A549 treated with RU486 at 1 μM for 4 hours (cell line): ENCODE measurements around the gene SLC25A2. TPM values are rescaled to one million over a fixed set of nuclear protein-coding genes. Genes with fewer than 3 reads are reported as not detected.

ENCODE experiments used
- total RNA-seq: library from RNA; stranded (reverse); fragments of 200-300 nt; extraction: Qiagen RNA extraction; gene quantifications from 5 replicates; pipeline ENCODE4 v1.2.3, GENCODE V29; 2022; ENCODE audit warnings: low read depth

The SLC25A2 gene
- total RNA-seq = not detected in 5 replicates

DNA sequence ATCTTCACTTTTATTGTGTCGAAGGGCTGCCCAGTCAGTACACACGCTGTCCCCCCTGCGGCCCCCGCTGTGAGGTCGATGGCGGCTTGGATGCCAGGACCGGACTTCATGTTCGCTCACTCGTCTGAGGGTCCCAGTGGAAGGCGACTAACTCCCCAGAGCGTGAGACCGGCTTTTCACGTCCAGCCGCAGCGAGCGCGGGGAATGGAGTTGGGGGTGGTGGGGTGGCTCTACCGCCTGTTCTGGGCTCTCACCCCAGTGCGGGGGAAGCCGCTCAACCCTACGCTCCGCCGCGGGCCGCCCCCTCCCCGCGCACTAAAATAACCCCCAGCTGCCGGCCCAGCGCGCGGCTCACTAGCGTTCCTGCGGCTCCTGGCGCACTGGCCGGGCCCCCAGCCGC is at the start of gene SLC25A2:
Gene SLC25A2 (minus strand): TSS at position 294 of the 400 bp plus-strand sequence. CDS start 184 bp downstream, at position 110.

DNA sequence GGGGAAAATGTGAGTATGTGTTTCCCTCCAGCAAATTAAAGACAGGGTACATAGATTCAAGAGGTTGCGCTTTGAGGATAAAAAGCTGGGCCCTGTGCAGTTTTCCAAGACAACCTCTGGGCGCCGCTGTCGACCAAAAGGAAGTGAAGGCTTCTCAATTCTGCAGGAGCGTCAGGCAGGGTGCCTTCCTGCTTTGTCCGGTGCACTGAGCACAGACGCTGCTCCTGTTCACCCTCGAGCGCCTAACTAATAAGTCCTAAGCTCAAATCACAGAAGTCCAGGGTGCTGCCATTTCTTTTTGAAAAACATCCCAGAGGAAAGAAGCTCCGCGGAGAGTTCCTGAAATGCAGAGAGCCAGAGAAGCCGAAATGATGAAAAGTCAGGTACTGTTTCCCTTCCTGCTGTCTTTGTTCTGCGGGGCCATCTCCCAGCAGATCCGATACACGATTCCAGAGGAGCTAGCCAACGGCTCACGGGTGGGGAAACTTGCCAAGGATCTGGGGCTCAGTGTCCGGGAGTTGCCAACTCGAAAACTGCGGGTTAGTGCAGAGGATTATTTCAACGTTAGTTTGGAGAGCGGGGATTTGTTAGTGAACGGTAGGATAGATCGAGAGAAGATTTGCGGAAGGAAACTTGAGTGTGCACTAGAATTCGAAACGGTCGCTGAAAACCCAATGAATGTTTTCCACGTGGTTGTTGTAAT is 46.2 kb upstream of the SLC25A2 start, which contains the start of gene PCDHGB1:
Gene PCDHGB1 (plus strand): TSS at position 183 of the 703 bp plus-strand sequence. CDS start 162 bp downstream, at position 345.

DNA sequence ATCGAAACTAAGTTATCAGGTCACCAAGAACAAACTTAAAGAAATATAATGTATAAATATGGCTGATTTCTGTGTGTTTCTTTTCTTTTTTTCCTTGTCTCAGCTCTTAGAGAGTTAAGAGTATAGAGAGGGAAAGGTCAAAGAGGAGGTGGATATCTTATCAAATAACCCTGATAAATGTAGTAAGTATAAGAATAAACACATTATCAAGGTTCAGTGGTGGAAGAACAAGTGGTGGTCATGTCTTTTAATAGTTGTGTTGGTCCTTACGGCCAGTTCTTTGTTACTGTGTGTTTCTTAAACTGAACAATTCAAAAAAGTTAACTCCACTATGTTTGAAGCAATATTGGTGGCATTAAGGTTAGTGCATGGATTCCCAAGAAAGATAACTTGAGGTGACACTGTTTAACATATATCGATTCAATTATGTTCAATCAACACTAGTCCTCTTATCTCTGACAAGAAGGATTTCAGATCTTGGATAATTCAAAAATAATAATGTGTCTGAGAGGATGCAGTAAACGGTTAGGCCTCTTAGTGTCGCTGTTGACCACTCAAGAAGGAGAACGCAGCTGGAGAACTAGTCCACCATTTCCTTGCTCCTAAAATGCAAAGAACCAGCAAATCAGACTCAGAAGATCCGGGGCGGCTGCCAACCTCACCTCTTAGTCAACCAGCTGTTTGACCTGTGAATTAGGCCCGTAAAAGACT is 39.5 kb upstream of the SLC25A2 start, which contains the start of gene PCDHGA3:
Gene PCDHGA3 (plus strand): TSS at position 588 of the 711 bp plus-strand sequence. CDS start 205 bp downstream, outside the sequence.

DNA sequence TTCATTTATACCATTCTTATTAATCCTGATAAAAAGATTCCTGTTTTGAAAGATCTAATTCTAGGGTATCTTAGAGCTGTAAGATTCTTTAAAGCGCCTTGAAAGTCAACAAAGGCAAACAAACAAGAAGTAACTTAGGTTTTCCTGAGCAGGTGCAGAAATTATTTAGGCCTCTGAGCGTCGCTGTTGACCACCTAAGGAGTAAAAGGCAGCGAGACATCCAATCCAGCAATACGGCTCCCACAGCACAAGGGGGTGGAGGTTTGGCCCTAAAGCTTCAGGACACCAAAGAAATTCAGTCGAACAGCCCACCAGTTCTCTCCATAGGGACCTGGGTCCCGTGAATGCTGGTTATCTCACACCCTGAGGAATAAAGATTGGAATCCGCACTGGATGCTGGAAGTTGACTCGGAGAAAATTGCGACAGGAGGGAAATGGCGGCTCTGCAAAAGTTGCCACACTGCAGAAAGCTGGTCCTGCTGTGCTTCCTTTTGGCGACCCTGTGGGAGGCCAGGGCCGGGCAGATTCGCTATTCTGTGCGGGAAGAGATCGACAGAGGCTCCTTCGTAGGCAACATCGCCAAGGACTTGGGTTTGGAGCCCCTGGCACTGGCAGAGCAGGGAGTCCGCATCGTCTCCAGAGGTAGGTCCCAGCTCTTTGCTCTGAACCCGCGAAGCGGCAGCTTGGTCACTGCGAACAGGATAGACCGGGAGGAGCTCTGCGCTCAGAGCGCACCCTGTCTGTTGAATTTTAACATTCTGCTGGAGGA is 34.9 kb upstream of the SLC25A2 start, which contains the start of gene PCDHGA2:
Gene PCDHGA2 (plus strand): TSS at position 223 of the 769 bp plus-strand sequence.

DNA sequence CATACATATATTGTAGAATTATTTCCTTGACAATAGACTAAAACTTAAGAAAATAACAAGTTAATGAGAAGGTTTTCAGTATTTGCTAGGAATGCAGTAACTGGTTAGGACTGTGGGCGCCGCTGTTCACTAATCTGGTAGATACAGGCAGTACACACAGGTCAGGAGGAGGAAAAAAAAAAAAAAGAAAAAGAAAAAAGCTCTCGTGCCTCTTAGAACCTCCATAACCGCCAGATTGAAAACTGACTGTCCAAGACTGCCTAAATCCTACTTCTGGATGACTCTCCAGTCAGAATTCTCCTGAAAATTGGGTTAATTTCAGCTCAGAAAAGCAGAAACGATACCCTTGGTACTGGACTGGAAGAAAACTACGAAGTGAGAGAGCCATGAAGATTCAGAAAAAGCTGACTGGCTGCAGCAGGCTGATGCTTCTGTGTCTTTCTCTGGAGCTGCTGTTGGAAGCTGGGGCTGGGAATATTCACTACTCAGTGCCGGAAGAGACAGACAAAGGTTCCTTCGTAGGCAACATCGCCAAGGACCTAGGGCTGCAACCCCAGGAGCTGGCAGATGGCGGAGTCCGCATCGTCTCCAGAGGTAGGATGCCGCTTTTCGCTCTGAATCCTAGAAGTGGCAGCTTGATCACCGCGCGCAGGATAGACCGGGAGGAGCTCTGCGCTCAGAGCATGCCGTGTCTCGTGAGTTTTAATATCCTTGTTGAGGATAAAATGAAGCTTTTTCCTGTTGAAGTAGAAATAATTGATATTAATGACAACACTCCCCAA is 26.6 kb upstream of the SLC25A2 start, which contains the start of gene PCDHGA1:
Gene PCDHGA1 (plus strand): TSS at position 216 of the 782 bp plus-strand sequence.

DNA sequence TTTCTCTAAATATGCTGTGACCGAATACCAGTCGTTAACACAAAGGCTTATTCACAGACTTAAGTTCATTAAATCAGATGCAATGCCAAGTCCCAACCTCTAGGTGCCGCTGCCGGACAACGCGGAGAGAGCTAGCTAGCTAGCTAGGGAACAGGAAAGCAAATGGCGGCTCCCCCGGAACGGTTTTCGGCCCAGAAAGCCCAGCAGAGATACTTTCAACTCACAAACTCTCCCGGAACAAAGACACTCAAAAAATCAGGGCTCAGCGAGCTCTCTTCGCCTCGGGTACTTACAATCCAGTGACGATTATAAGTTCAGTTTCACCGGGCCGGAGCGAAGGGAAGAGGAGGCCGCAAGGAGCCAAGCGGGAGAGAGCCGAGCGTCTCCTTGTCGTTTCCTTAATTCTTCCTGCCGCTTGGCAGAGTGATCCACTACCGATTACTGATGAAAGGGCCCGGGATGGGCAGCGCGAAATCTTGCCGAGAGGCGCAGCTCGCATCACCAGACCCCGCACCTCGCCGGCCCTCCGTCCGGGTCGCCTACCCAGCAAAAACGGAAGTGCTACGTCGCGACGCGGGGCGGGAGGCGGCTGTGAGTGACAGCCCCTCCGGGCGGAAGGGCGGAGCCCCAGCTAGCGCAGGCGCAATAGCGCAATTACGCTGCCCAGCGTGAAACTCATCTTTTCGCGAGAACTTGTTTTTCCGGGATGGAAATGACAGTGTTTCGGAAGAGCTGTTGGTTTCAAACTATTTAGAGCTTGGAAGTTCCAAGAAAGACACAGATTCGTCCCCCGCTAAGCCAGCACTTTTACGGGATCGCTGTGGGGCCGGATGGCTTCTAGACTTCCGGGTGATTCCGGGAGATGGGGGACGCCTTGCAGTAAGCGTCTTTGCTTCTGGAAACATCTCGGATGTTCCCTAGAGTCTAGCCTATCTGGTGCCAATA is 16.6 kb upstream of the SLC25A2 start, which contains the start of gene TAF7:
Gene TAF7 (minus strand): TSS at position 560 of the 945 bp plus-strand sequence. CDS start 740 bp downstream, outside the sequence.

Other genes starting within 250 kb of the SLC25A2 start
- gene PCDHB2, start 209.4 kb downstream of the SLC25A2 start, total RNA-seq = 2.3 to 4.1 TPM (median 3.6 TPM) in 5 replicates
- 0.03 to 0.06 TPM in 2 of 5 replicates, not detected in the others for gene PCDHB3, start 203.6 kb downstream of the SLC25A2 start, total RNA-seq
- 0.03 to 0.08 TPM (median 0.05 TPM) in 5 replicates for gene PCDHB4, start 182.2 kb downstream of the SLC25A2 start, total RNA-seq
- 1.5 to 1.8 TPM (median 1.6 TPM) in 5 replicates for gene PCDHB5, start 168.8 kb downstream of the SLC25A2 start, total RNA-seq
- gene PCDHB6, start 154.0 kb downstream of the SLC25A2 start, total RNA-seq = 0.85 to 1.2 TPM (median 0.92 TPM) in 5 replicates
- not detected in 5 replicates for gene PCDHB7, start 131.4 kb downstream of the SLC25A2 start, total RNA-seq
- gene PCDHB8, start 126.3 kb downstream of the SLC25A2 start, total RNA-seq = 0.25 to 0.43 TPM (median 0.34 TPM) in 5 replicates
- 0.04 to 0.30 TPM (median 0.07 TPM) in 5 replicates for gene PCDHB16, start 121.7 kb downstream of the SLC25A2 start, total RNA-seq
- 0.03 to 0.06 TPM in 2 of 5 replicates, not detected in the others for gene PCDHB9, start 116.9 kb downstream of the SLC25A2 start, total RNA-seq
- gene PCDHB10, start 111.7 kb downstream of the SLC25A2 start, total RNA-seq = 0.06 TPM in 2 of 5 replicates, not detected in the others
- gene PCDHB11, start 104.4 kb downstream of the SLC25A2 start, total RNA-seq = 0.06 to 0.14 TPM (median 0.07 TPM) in 4 of 5 replicates, not detected in the other
- 0.05 to 0.09 TPM in 2 of 5 replicates, not detected in the others for gene PCDHB12, start 95.3 kb downstream of the SLC25A2 start, total RNA-seq
- gene PCDHB13, start 90.1 kb downstream of the SLC25A2 start, total RNA-seq = 0.06 to 0.12 TPM (median 0.09 TPM) in 5 replicates
- gene PCDHB14, start 80.7 kb downstream of the SLC25A2 start, total RNA-seq = 0.07 to 0.21 TPM (median 0.09 TPM) in 5 replicates
- 0.06 to 0.10 TPM (median 0.08 TPM) in 3 of 5 replicates, not detected in the others for gene PCDHB15, start 58.7 kb downstream of the SLC25A2 start, total RNA-seq
- gene TAF7, start 16.7 kb upstream of the SLC25A2 start, total RNA-seq = 53.0 to 78.7 TPM (median 74.4 TPM) in 5 replicates
- gene PCDHGA1, start 26.5 kb upstream of the SLC25A2 start, total RNA-seq = 0.31 to 0.42 TPM (median 0.35 TPM) in 5 replicates
- gene PCDHGA2, start 34.7 kb upstream of the SLC25A2 start, total RNA-seq = 0.38 to 0.87 TPM (median 0.47 TPM) in 5 replicates
- 0.03 TPM in 1 of 5 replicates, not detected in the others for gene PCDHGA3, start 39.8 kb upstream of the SLC25A2 start, total RNA-seq
- gene PCDHGB1, start 46.0 kb upstream of the SLC25A2 start, total RNA-seq = 1.2 to 2.3 TPM (median 1.9 TPM) in 5 replicates
- gene PCDHGA4, start 51.0 kb upstream of the SLC25A2 start, total RNA-seq = 0.06 to 0.19 TPM (median 0.09 TPM) in 5 replicates
- 0.08 TPM in 2 of 5 replicates, not detected in the others for gene PCDHGB2, start 55.9 kb upstream of the SLC25A2 start, total RNA-seq
- 0.07 to 0.30 TPM (median 0.13 TPM) in 5 replicates for gene PCDHGA5, start 60.1 kb upstream of the SLC25A2 start, total RNA-seq
- 0.17 to 0.30 TPM (median 0.23 TPM) in 5 replicates for gene PCDHGB3, start 66.2 kb upstream of the SLC25A2 start, total RNA-seq
- gene PCDHGA6, start 69.8 kb upstream of the SLC25A2 start, total RNA-seq = 0.14 to 0.27 TPM (median 0.23 TPM) in 5 replicates
- gene PCDHGA7, start 78.7 kb upstream of the SLC25A2 start, total RNA-seq = 0.67 to 1.1 TPM (median 0.88 TPM) in 5 replicates
- 0.56 to 1.1 TPM (median 0.93 TPM) in 5 replicates for gene PCDHGB4, start 83.6 kb upstream of the SLC25A2 start, total RNA-seq
- 0.03 TPM in 1 of 5 replicates, not detected in the others for gene PCDHGA8, start 88.6 kb upstream of the SLC25A2 start, total RNA-seq
- gene PCDHGB5, start 93.9 kb upstream of the SLC25A2 start, total RNA-seq = 2.0 to 3.0 TPM (median 2.5 TPM) in 5 replicates
- gene PCDHGA9, start 98.7 kb upstream of the SLC25A2 start, total RNA-seq = 0.03 to 0.05 TPM (median 0.04 TPM) in 3 of 5 replicates, not detected in the others
- gene PCDHGB6, start 104.0 kb upstream of the SLC25A2 start, total RNA-seq = 0.06 to 0.15 TPM (median 0.09 TPM) in 5 replicates
- not detected in 5 replicates for gene PCDHGA10, start 108.9 kb upstream of the SLC25A2 start, total RNA-seq
- 0.05 to 0.11 TPM (median 0.07 TPM) in 5 replicates for gene PCDHGB7, start 113.6 kb upstream of the SLC25A2 start, total RNA-seq
- gene PCDHGA11, start 117.0 kb upstream of the SLC25A2 start, total RNA-seq = 0.06 TPM in 1 of 5 replicates, not detected in the others
- 0.02 to 0.05 TPM in 2 of 5 replicates, not detected in the others for gene PCDHGA12, start 126.5 kb upstream of the SLC25A2 start, total RNA-seq
- gene PCDHGC3, start 171.9 kb upstream of the SLC25A2 start, total RNA-seq = 6.1 to 7.8 TPM (median 7.0 TPM) in 5 replicates
- not detected in 5 replicates for gene PCDHGC4, start 181.0 kb upstream of the SLC25A2 start, total RNA-seq
- gene PCDHGC5, start 185.0 kb upstream of the SLC25A2 start, total RNA-seq = 0.02 to 0.09 TPM in 2 of 5 replicates, not detected in the others